ENCODE data around the gene CRIM1.

The CRIM1 gene

GRCh38 chr2:36427790-36428243 lies 72.2 kb downstream of the CRIM1 start:
- no peak for DNase-seq

GRCh38 chr2:36430549-36430948 lies 75.0 kb downstream of the CRIM1 start:
- DNase-seq: no peak

- no peak for DNase-seq
Observed at GRCh38 chr2:36432479-36432878, 76.9 kb downstream of the CRIM1 start.

- DNase-seq: no peak
Observed at GRCh38 chr2:36433311-36434217, 78.0 kb downstream of the CRIM1 start.

GRCh38 chr2:36438449-36438977 lies 82.9 kb downstream of the CRIM1 start:
- no peak for DNase-seq

- no peak for DNase-seq
Observed at GRCh38 chr2:36439084-36439483, 83.5 kb downstream of the CRIM1 start.

GRCh38 chr2:36441065-36441625 lies 85.6 kb downstream of the CRIM1 start:
- DNase-seq: no peak

- DNase-seq: no peak
Observed at GRCh38 chr2:36441816-36442215, 86.2 kb downstream of the CRIM1 start.

GRCh38 chr2:36444216-36444936 lies 88.8 kb downstream of the CRIM1 start:
- DNase-seq: no peak

- no peak for DNase-seq
Observed at GRCh38 chr2:36445185-36445866, 89.7 kb downstream of the CRIM1 start.

- no peak for DNase-seq
Observed at GRCh38 chr2:36446294-36446693, 90.7 kb downstream of the CRIM1 start.

- no peak for DNase-seq
Observed at GRCh38 chr2:36449213-36449612, 93.6 kb downstream of the CRIM1 start.

- no peak for DNase-seq
Observed at GRCh38 chr2:36449943-36450392, 94.4 kb downstream of the CRIM1 start.

- no peak for DNase-seq
Observed at GRCh38 chr2:36450466-36451196, 95.1 kb downstream of the CRIM1 start.

- no peak for DNase-seq
Observed at GRCh38 chr2:36451512-36451911, 95.9 kb downstream of the CRIM1 start.

GRCh38 chr2:36452260-36452659 lies 96.7 kb downstream of the CRIM1 start:
- DNase-seq: no peak

- no peak for DNase-seq
Observed at GRCh38 chr2:36453652-36454051, 98.1 kb downstream of the CRIM1 start.

- no peak for DNase-seq
Observed at GRCh38 chr2:36455011-36455410, 99.4 kb downstream of the CRIM1 start.

- no peak for DNase-seq
Observed at GRCh38 chr2:36455788-36456187, 100.2 kb downstream of the CRIM1 start.

GRCh38 chr2:36456227-36457175 lies 100.9 kb downstream of the CRIM1 start:
- DNase-seq: no peak

- DNase-seq: no peak
Observed at GRCh38 chr2:36458106-36458505, 102.5 kb downstream of the CRIM1 start.
